ENCODE measurements around the gene NME7.

DNA sequence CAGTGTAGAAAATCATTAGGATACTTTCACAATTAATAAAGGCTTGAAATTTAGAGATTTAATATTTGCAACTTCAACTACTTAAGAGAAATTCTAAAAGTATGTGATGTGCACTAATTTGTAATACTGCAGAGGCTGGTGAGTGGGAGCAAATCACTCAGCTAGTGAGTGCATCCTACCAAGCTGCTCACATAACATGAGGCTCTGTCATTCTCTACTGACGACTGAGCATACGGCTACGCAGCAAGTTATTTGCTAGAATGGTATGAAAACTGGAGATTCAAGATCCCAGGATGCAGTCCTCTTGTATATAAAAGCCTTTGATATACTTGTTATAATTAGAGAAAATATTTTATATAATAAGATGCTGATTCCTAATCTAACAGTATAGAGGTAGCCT, 171.0 kb downstream of the NME7 start:
- no peak for TF ChIP-seq POLR2AphosphoS5 (IDR thresholded peaks at IDR 0.05; ENCODE audit: low read depth, low read length)
- no peak for TF ChIP-seq EZH2 (IDR thresholded peaks at IDR 0.05)
